HG03558 (cell line): ENCODE data around the gene EFCAB9.
"Not testable (repeated sequence)": the region's sequence is repeated elsewhere in the genome, so short reads cannot be mapped to it uniquely, and the experiment has no call there.

Source experiments
- ATAC-seq: cut with Tn5 transposase; IDR thresholded peaks from one replicate; pipeline ENCODE4 v1.9.1; 2021; ENCODE audit warnings: moderate number of reproducible peaks; ENCODE audit not compliant: unreplicated experiment; ENCODE audit errors: extremely low read depth

Gene EFCAB9

GRCh38 chr5:172187118-172188032 lies 6.6 kb upstream of the EFCAB9 start:
- ATAC-seq = no peak

GRCh38 chr5:172188033-172188892 lies 5.7 kb upstream of the EFCAB9 start, which contains the start of gene STK10:
Gene STK10, minus strand, starts transcription at chr5:172188224. Its CDS starts 182 bp downstream, at chr5:172188042.
- ATAC-seq = peak; percentile 45

GRCh38 chr5:172188893-172189692 lies 4.9 kb upstream of the EFCAB9 start:
- ATAC-seq = no peak

DNA sequence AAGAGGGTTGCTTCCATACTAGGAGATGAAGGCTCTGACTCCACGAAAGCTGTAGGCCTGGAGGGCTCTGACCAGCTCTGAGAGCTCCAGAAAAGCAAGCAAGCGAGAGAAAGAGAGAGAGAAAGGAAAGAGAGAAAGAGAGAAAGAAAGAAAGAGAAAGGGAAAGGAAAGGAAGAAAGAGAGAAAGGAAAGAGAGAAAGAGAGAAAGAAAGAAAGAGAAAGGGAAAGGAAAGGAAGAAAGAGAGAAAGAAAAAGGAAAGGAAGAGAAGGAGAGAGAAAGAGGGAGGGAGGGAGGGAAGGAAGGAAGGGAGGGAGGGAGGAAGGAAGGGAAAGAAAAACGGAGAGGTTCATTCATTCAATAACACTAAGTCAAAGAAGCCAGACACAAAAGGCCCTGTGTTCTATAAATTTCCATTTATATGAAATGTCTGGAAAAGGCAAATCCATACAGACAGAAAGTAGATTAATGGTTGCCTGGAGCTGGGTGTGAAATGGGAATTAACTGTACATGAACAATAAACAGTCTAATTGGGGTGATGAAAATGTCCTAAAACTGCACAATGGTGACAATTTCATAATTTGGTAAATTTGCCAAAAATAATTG lies 4.2 kb upstream of the EFCAB9 start:
- ATAC-seq = no peak

GRCh38 chr5:172194985-172195774 lies 1.2 kb downstream of the EFCAB9 start:
- ATAC-seq = no peak

GRCh38 chr5:172197775-172198174 lies 3.8 kb downstream of the EFCAB9 start:
- ATAC-seq = not testable (repeated sequence)

DNA sequence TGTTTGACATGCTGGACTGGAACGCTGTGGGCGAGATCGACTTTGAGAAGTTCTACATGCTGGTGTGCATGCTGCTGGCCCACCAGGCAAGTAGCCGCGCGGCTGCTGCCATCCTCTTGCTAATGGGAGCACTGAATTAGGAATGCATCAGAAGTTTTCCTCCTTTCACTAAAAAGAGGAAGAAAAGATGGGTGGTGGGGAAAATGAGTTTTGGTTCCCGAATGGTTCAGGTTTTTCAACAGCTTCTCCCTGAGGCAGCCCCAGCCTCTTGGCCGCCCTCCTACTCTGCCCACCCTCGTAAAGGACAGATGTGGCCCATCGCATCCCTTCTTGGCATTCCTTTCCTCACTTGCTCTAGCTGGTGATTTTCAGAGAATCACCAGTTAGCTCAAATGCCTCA lies 5.5 kb downstream of the EFCAB9 start:
- ATAC-seq = no peak

- no peak for ATAC-seq
Measured at GRCh38 chr5:172200476-172200875, 6.5 kb downstream of the EFCAB9 start.

GRCh38 chr5:172205984-172206383 lies 12.0 kb downstream of the EFCAB9 start:
- ATAC-seq = not testable (repeated sequence)

DNA sequence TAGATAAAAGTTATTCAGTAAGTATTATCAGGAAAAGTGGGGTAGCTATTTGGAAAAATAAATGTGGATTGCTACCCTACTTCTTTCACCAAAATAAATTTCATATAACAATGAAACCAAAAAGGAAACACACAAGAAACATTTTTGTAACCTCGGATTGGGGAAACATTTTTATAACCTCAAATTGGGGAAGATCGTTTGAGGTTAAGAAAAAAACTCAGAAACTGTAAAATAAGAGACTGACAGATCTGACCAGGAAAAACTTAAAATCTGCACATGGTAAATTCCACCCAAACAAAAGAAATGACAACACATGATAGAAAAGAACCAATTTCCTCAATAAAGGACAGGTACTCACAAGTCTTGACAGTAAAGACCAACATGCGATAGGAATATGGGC lies 13.5 kb downstream of the EFCAB9 start:
- no peak for ATAC-seq

GRCh38 chr5:172209714-172210113 lies 15.7 kb downstream of the EFCAB9 start:
- ATAC-seq = no peak

DNA sequence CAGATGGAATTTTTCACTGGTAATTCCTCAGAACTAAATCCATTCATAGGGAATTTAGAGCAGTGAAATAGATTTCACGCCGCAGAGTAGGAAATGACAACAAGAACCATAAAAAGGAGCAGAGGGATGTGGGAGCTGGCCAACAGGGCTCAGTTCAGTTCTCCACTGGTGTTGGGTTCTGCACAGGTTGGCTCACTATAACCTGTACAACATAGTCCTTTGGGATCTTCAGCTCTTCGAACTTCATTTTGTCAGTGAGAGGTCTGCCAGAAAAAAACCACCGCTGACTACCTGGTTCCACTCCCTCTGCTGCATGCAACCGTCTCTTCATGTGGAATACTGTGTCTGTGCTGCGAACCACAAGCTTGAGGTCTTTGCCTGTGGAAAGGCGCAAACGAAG lies 17.7 kb downstream of the EFCAB9 start:
- no peak for ATAC-seq

DNA sequence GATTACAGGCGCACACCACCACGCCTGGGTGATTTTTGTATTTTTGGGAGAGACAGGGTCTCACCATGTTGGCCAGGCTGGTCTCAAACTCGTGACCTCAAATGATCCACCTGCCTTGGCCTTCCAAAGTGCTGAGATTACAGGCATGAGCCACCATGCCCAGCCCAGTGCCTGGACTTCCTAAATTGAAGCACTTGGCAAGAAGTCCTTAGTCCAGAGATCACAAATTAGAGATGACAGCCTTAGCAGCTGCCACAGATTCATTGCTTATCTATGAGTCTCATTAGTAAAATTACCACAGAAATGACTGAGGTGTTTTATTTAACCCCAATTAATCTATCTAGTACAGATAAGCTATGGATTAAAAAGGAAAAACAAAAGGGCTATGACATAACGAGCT lies 19.2 kb downstream of the EFCAB9 start:
- ATAC-seq = no peak

DNA sequence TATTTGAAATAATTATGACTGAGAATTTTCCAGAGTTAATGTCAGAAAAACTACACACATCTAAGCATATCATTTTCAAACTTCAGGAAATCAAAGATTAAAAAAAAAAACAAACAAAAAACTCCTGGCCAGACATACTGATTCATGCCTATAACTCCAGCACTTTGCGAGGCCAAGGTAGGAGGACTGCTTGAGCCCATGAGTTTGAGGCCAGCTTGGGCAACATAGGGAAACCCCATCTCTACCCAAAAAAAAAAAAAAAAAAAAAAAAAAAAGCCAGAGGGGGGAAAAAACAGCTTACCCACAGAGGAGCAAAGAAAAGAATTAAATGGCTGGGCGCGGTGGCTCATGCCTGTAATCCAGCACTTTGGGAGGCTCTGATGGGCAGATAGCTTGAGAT lies 22.4 kb downstream of the EFCAB9 start:
- ATAC-seq = no peak

DNA sequence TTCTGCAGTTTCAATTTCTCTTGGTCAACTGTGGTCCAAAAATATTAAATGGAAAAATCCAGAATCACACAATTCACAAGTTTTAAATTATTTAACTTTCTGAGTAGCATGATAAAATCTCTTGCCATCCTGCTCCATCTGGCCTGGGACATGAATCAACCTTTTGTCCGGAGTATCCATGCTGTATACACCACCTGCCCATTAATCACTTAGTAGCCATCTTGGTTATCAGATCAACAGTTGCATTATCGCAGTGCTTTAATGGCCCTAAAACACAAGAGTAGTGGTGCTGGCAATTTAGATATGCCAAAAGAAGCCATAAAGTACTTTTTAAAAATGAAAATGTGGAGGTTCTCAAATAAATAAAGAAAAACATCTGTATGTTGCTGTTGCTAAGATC lies 25.3 kb downstream of the EFCAB9 start:
- no peak for ATAC-seq

DNA sequence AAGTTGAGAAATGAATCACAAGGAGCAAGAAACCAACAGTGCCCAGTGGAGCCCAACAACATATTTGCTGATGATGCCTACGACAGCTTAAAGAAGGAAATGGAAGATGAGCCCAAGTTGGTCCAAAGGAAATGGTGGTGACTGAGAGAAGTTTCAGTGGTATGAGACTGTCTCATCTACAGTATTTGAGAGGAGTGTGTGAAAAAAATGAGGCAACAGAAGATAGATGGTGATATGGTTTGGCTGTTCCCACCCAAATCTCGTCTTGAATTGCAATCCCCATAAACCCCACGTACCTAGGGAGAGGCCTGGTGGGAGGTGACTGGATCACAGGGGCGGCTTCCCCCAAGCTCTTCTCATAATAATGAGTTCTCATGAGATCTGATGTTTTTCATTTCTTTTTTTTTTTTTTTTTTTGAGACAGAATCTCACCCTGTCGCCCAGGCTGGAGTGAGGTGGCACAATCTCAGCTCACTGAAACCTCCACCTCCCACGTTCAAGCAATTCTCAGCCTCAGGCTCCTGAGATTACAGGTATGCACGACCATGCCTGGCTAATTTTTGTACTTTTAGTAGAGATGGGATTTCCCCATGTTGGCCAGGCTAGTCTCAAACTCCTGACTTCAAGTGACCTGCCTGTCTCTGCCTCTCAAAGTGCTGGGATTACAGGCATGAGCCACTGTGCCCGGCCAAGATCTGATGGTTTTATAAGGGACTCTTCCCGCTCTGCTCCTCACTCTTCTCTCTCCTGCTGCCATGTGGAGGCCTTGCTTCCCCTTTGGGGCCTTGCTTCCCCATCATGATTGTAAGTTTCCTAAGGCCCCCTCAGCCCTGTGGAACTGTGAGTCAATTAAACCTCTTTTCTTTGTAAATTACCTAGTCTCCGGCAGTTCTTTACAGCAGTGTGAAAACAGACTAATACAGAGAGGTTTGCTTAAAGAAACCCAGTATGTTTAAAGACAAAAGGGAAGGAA lies 30.2 kb downstream of the EFCAB9 start:
- ATAC-seq = peak; percentile 63

- ATAC-seq = no peak
Measured at GRCh38 chr5:172224996-172225395, 31.0 kb downstream of the EFCAB9 start.

- ATAC-seq = no peak
Measured at GRCh38 chr5:172229904-172230303, 35.9 kb downstream of the EFCAB9 start.
